ENCODE results near the gene ROPN1.

ROPN1 gene

GRCh38 chr3:123926396-123926795, 65.5 kb downstream of the ROPN1 start:
- in situ Hi-C loops (cut with HindIII; ENCODE audit: low pct_unique_long_range_greater_than_20kb, low sequenced_read_pairs) = no loop called here
- no peak for DNase-seq (ENCODE audit: low read depth in 1 of 2, low spot score in 1 of 2)
- no peak for TF ChIP-seq JUND (IDR thresholded peaks at IDR 0.05; ENCODE audit: low read depth)

- no peak for TF ChIP-seq JUND (IDR thresholded peaks at IDR 0.05; ENCODE audit: low read depth)
- in situ Hi-C loops (cut with HindIII; ENCODE audit: low pct_unique_long_range_greater_than_20kb, low sequenced_read_pairs) = no loop called here
- no peak for DNase-seq (ENCODE audit: low read depth in 1 of 2, low spot score in 1 of 2)
These were observed 71.1 kb downstream of the ROPN1 start for GRCh38 chr3:123920868-123921267.

- in situ Hi-C loops (cut with HindIII; ENCODE audit: low pct_unique_long_range_greater_than_20kb, low sequenced_read_pairs) = no loop called here
- TF ChIP-seq JUND (IDR thresholded peaks at IDR 0.05; ENCODE audit: low read depth) = no peak
These were observed 71.5 kb downstream of the ROPN1 start for GRCh38 chr3:123920383-123920782.

GRCh38 chr3:123919353-123919752, 72.6 kb downstream of the ROPN1 start:
- no peak for DNase-seq (ENCODE audit: low read depth in 1 of 2, low spot score in 1 of 2)
- in situ Hi-C loops (cut with HindIII; ENCODE audit: low pct_unique_long_range_greater_than_20kb, low sequenced_read_pairs) = no loop called here
- TF ChIP-seq JUND (IDR thresholded peaks at IDR 0.05; ENCODE audit: low read depth) = no peak

More at GRCh38 chr3:123920383-123920782, 71.5 kb downstream of the ROPN1 start:
- no peak for DNase-seq (ENCODE audit: low read depth in 1 of 2, low spot score in 1 of 2)

All from T47D (cell line).